Muscle of leg (tissue), 11 donors: ENCODE data around the gene ATP1A1. TPM values are rescaled to one million over a fixed set of nuclear protein-coding genes. Genes with fewer than 3 reads are reported as not detected.
A peak's percentile ranks its signal among the peaks of the same experiment; 100 is the strongest.

Experiments
- DNase-seq: peaks from one replicate; pipeline ENCODE4 v3.0.0; 2013
- H3K27ac ChIP-seq: one replicate; pipeline ENCODE4 v1.5.1; 2013; ENCODE audit warnings: mild to moderate bottlenecking, low read length, control low read depth
- H3K27me3 ChIP-seq: one replicate; pipeline ENCODE4 v1.6.1; 2013; ENCODE audit warnings: low read length; ENCODE audit not compliant: control insufficient read depth, insufficient read depth
- H3K36me3 ChIP-seq: one replicate; pipeline ENCODE4 v1.6.1; 2013; ENCODE audit warnings: low read length; ENCODE audit not compliant: control insufficient read depth, insufficient read depth
- H3K4me1 ChIP-seq: one replicate; pipeline ENCODE4 v1.6.1; 2013; ENCODE audit warnings: low read length; ENCODE audit not compliant: control insufficient read depth, insufficient read depth
- H3K4me3 ChIP-seq: one replicate; pipeline ENCODE4 v1.5.1; 2013; ENCODE audit warnings: low read length, control low read depth
- H3K9me3 ChIP-seq: replicated peaks from 2 replicates; pipeline ENCODE4 v1.6.1; 2013; ENCODE audit warnings: low read depth, low read length; ENCODE audit not compliant: control insufficient read depth
- WGBS: methylation state at CpG from one replicate; pipeline ENCODE4 v1.1.5; 2013; ENCODE audit warnings: missing lambda C conversion rate; ENCODE audit not compliant: insufficient coverage; 5-methylcytosine and 5-hydroxymethylcytosine counted together
- polyA plus RNA-seq, 8 donors: library from polyadenylated mRNA; unstranded; fragments of 120-200 nt; gene quantifications; one replicate each; pipeline versions ENCODE4 v1.2.1 to v1.2.3, GENCODE V29; 2013; ENCODE audit warnings: inconsistent platforms in 1 of 8, low replicate concordance in 1 of 8; ENCODE audit not compliant: insufficient read length in 8 of 8, insufficient read depth in 1 of 8
- total RNA-seq: library from RNA; stranded (reverse); fragments of 120-200 nt; gene quantifications from one replicate; pipeline ENCODE4 v1.2.4, GENCODE V29; 2013

The ATP1A1 gene
- total and polyA plus RNA-seq, 9 donors: 50.6 to 151 (median 136) TPM

DNA sequence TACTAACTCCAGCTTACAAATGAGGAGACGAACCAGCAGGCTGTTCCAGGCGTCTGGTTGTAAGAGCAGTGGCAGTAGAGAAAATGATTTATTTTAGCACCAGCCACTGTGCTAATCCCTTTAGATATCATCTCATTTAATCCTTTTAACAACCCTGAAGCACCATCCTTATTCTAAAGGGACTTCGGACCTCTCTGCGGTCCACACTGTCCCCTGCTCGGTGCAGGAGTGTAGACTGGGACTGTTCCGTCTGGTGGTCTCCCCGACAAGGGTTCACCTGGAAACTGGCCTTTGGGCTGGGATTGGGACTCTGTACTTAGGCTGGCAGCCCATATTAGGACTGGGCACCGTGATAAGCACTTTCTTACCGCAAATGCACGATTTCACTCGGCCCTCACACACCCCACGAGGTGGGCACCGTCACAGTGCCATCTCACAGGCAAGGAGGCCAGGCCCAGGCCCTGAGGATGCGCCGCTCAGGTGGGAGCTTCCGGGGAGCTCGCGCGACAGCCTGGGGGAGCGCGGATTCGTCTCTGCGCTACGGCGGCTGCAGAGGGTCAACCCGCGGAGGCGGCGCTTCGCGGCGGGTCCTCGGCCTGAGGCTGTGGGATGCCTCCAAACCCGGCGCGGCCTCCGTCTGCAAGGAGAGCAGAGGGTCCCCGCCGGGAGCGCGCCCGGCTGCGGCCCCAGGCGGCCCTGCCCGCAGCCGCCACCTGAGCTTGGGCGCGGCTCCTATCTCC, 45.2 kb downstream of the ATP1A1 start:
- Histone ChIP-seq H3K27ac (peak overlapping the region; percentile 25), H3K36me3 (no peaks in the 10 kb centered on the region)
- WGBS: 0% methylated on average over 45 of the region's 48 CpGs

DNA sequence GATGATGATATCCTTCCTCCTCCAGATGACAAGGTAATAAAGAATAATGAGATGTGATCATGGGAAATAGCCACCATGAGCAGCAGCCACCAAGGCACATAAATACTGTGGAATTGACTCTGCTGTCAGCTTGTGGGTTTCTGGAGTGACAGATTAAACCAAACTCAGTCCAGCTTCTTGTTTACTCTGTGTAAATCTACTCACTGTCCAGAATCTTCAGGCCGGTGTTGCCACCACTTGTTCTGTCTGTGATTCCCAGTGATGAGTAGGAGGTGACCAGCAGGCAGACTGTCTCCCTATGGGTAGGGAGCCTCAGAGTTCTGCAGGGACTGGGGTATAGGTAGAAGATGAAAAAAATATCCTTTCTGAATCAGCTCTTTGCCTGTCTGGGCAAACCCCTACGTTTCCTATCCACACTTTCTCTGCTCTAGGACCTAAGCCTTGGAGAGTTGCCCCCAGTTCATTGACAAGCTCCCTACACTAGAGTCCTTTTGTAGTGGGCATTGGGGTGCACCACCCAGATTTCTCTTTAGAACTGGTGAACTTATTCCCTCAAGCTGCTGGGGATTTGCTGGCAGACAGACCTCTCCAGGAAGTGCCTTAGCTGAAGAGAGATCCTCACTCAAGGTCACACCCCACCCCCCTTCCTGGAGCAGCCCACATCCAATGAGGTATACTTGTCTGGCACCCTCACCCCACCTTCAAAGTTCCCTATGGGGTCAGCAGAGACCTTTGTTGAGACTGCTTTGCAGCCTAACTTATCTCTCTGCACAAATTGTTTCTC, 47.6 kb downstream of the ATP1A1 start:
- no CpG with 5 or more reads among the region's 2 CpGs for WGBS
- H3K27ac ChIP-seq: no peak overlapping the region
- peaks cover 2% of the 10 kb centered on the region for H3K27me3 ChIP-seq
- H3K4me1 ChIP-seq: peaks cover 13% of the 10 kb centered on the region
- no peaks in the 10 kb centered on the region for H3K9me3 ChIP-seq
- DNase-seq: no peak
- H3K36me3 ChIP-seq: no peaks in the 10 kb centered on the region
- H3K4me3 ChIP-seq: no peak overlapping the region

More for the DNA sequence above, 45.2 kb downstream of the ATP1A1 start:
- DNase-seq: peak; percentile 92
- no peaks in the 10 kb centered on the region for H3K27me3 ChIP-seq
- no peaks in the 10 kb centered on the region for H3K9me3 ChIP-seq
- H3K4me1 ChIP-seq: peaks cover 13% of the 10 kb centered on the region
- peak overlapping the region; percentile 77 for H3K4me3 ChIP-seq

DNA sequence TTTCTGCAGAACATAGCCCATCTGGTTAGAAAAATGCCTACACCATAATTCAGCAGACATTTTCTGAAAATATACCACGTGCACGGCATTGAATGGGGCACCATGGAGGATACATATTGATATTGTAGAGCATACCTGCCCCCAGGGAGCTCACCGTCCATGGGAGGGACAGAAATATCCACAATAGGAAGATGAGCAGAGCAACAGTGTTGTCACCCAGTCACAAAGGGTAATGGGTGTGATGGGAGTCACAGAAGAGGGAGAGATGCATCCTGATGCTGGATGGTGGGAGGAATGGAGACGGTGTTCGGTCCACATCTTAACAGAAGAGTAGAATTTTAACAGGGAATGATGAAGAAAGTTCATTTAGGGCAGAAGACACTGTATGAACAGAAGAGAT, 51.4 kb downstream of the ATP1A1 start:
- peaks cover 2% of the 10 kb centered on the region for H3K27me3 ChIP-seq
- 95% methylated on average over 3 of the region's 5 CpGs for WGBS
- DNase-seq: no peak
- H3K4me1 ChIP-seq: no peaks in the 10 kb centered on the region
- H3K9me3 ChIP-seq: no peaks in the 10 kb centered on the region
- H3K27ac ChIP-seq: no peak overlapping the region
- no peaks in the 10 kb centered on the region for H3K36me3 ChIP-seq
- no peak overlapping the region for H3K4me3 ChIP-seq

DNA sequence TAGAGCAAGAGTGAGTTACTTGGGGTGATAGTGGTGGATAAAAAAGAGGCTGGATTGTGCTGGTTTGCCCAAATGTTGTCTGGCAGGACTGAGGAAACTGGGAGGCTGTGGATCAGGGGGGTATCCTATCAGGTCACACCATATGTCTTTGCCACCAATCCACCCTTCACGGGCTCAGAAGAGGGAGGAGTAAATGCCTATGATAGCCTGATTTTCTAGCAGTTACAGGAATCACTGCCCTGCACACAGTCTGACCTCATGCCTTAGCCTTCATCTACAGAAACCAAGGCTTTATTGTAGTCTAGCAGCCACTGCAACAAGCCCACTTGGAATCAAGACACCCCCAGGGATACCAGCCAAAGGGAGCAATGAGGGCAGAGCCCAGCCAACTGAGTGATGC, 51.8 kb downstream of the ATP1A1 start:
- H3K4me3 ChIP-seq: no peak overlapping the region
- H3K27ac ChIP-seq: no peak overlapping the region
- peaks cover 2% of the 10 kb centered on the region for H3K27me3 ChIP-seq
- H3K36me3 ChIP-seq: no peaks in the 10 kb centered on the region
- H3K4me1 ChIP-seq: no peaks in the 10 kb centered on the region
- DNase-seq: no peak
- no CpG with 5 or more reads among the region's 1 CpG for WGBS
- H3K9me3 ChIP-seq: no peaks in the 10 kb centered on the region

DNA sequence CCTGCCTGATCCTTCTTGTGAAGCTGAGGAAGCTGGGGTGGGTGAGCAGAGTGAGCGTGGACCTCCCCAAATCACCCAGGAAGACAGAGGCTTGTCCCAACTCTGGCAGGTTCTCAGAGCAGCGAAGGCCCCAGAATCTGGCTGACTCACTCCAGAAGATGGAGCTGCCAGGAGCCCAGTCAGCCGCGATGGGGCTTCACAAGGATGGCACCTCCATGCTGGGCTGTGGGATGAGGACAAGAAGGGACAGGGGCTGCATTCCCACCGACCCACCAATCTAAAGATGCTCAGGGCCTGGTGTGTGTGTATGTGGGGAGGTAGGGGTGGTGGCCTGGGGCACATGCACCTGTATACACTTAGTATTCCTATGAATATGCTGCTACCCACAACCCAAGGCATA, 52.9 kb downstream of the ATP1A1 start:
- Histone ChIP-seq H3K9me3 (no peaks in the 10 kb centered on the region), H3K4me3 (no peak overlapping the region), H3K36me3 (no peaks in the 10 kb centered on the region), H3K27me3 (peaks cover 2% of the 10 kb centered on the region), H3K4me1 (no peaks in the 10 kb centered on the region), H3K27ac (no peak overlapping the region)
- WGBS: no CpG with 5 or more reads among the region's 5 CpGs
- no peak for DNase-seq

DNA sequence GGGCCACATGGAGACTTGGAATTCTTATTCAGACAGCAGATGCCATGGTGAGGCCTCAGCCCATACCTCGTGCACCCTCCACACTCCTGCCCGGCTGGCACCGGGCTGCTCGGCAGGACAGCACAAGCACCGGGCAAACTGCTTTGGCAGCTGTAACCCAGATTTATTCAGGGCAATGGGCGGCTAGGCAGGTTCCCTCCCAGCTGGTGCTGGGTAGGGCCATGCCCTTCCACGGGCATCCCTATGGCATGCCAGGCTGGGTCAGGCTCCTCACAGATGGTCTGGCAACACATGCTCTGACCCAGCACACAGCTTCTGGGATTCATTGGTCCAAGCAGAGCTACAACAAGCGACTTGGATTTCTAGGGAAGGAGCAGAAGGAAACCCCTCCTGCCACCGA, 53.4 kb downstream of the ATP1A1 start:
- H3K4me3 ChIP-seq: no peak overlapping the region
- WGBS: 91% methylated on average over 7 of the region's 9 CpGs
- no peaks in the 10 kb centered on the region for H3K9me3 ChIP-seq
- H3K4me1 ChIP-seq: no peaks in the 10 kb centered on the region
- no peaks in the 10 kb centered on the region for H3K36me3 ChIP-seq
- H3K27me3 ChIP-seq: peaks cover 2% of the 10 kb centered on the region
- H3K27ac ChIP-seq: no peak overlapping the region
- DNase-seq: no peak

DNA sequence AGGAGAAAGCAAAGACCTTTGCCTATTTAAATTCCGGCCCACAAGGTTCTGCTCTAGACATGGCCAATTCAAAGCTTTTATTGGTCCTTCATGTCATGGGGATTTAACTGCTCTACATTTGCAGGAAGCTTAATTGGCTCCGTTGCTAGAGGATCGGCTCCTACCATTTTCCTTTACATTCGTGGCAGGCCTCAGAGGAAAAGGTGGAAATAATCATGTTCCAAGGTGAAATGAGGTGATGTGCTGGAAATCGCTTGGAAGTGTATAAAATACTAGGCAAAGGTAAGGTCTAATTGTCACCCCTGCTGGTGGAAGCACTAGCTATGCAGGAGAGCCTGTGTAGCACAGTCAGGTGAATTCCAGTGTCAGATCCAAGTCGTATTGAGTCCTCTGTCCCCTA, 55.5 kb downstream of the ATP1A1 start:
- peaks cover 4% of the 10 kb centered on the region for H3K4me1 ChIP-seq
- no peak overlapping the region for H3K4me3 ChIP-seq
- no peak overlapping the region for H3K27ac ChIP-seq
- 39% methylated on average over 5 of the region's 6 CpGs for WGBS
- DNase-seq: no peak
- H3K9me3 ChIP-seq: no peaks in the 10 kb centered on the region
- H3K36me3 ChIP-seq: no peaks in the 10 kb centered on the region
- peaks cover 2% of the 10 kb centered on the region for H3K27me3 ChIP-seq

DNA sequence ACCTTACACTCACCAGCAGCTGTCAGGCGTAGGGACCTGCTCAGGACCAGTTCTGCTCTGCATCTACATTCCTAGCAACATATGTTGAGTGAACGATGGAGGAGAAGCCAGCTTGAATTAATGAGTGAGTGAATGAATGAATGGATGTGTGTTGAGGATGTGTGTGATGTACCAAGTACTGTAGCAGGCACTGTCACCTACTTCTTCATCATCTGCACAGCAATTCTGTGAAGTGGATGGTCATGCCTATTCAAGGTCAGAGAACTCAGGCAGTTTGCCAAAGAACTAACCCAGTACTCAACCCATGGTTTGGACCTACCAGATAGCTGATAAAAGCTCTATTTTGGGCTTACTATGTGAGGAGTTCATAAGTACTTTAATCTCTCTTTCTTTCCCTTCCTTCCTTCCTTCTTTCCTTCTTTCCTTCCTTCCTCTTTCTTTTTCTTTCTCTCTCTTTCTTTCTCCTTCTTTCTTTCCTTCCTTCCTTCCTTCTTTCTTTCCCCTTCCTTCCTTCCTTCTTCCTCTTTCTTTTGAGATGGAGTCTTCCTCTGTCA, 56.9 kb downstream of the ATP1A1 start:
- no CpG with 5 or more reads among the region's 2 CpGs for WGBS
- Histone ChIP-seq H3K27ac (no peak overlapping the region), H3K4me1 (peaks cover 4% of the 10 kb centered on the region), H3K4me3 (no peak overlapping the region), H3K27me3 (peaks cover 2% of the 10 kb centered on the region), H3K9me3 (no peaks in the 10 kb centered on the region), H3K36me3 (no peaks in the 10 kb centered on the region)
- DNase-seq: no peak

DNA sequence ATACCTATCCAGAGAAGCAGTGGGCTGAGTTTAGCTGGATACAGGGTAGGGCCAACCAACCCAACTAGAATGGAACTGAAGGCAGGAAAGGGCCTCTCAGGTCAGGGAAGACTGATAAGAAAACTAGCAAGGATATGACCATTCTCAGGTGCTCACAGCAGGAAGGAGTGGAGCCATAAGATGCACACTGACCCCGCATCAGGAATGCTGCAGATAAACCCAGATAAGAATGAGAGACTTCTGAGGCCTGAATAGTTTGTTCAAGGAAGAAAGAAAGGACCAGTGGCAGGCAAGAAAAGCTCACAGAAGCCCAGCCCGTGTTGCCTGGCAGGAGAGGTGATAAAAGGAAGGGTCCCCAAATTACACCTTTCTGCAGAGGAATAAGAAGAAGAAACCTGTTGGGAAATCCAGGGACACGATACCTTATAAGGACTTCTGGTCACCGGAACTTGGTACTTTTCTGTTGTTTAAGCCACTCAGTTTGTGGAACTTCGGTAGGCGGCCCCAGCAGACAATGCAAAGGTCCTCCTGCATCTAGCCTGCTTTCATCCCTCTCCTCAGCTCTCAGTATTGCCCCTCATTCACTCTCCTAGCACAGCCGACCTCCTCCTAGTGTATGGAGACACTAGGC, 58.9 kb downstream of the ATP1A1 start:
- no peaks in the 10 kb centered on the region for H3K27me3 ChIP-seq
- 73% methylated on average over 6 of the region's 7 CpGs for WGBS
- H3K27ac ChIP-seq: no peak overlapping the region
- H3K4me1 ChIP-seq: peaks cover 4% of the 10 kb centered on the region
- H3K36me3 ChIP-seq: no peaks in the 10 kb centered on the region
- no peak for DNase-seq
- no peak overlapping the region for H3K4me3 ChIP-seq
- H3K9me3 ChIP-seq: no peaks in the 10 kb centered on the region

DNA sequence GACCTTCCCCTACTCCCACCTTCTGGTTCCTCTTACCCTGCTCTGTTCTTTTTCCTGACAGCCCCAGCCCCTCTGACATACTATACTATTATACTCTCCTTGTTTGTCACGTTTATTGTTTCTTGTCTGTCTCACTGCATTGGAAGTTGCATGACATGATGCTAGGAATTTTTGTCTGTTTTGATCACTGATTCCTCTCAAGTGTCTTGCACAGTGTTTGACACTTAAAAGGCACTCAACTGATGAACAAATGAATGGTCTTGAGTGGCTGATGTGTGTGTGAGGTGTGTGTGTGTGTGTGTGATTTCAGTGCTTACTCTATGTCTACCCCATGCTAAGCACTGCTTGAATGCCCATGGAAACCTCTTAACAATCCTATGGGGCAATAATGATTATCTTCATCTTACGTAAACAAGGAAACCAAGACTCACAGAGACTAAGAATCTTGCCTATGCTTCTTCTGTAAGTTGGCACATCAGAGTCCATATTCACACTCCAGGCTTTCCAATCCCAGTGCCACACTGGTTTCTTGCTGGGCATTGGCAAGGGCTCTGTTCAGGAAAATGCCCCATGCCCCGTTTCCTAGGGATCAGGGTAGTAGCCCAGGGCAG, 59.7 kb downstream of the ATP1A1 start:
- no peaks in the 10 kb centered on the region for H3K9me3 ChIP-seq
- no peak overlapping the region for H3K27ac ChIP-seq
- peaks cover 4% of the 10 kb centered on the region for H3K4me1 ChIP-seq
- no peaks in the 10 kb centered on the region for H3K36me3 ChIP-seq
- 94% methylated on average over 2 of the region's 3 CpGs for WGBS
- DNase-seq: no peak
- H3K4me3 ChIP-seq: no peak overlapping the region
- no peaks in the 10 kb centered on the region for H3K27me3 ChIP-seq
